IMR-90 (cell line): Measurements from ENCODE around the gene RPTOR. TPM values are rescaled to one million over a fixed set of nuclear protein-coding genes. Genes with fewer than 3 reads are reported as not detected.

Experiments
- ATAC-seq: fragments of 200-7000 bp; cut with Tn5 transposase; 2 replicates; pipeline ENCODE4 v1.9.1; 2020; ENCODE audit warnings: low read depth, mild to moderate bottlenecking, moderate library complexity
- BruUV-seq: library from RNA; stranded (reverse); fragments of 400-500 nt; replicated peaks from 2 replicates; lab custom pipeline; 2021; lab: Mats Ljungman, UMichigan
- CTCF ChIA-PET: fragments of 300-600 bp; formaldehyde crosslinking; extraction: SDS; loops from one replicate; lab custom pipeline; 2021; ENCODE audit warnings: antibody characterized with exemption; lab: Yijun Ruan, JAX
- POLR2A ChIA-PET: fragments of 300-600 bp; sonication (Branson Sonifier 250); formaldehyde crosslinking; loops from one replicate; lab custom pipeline; 2022; ENCODE audit warnings: antibody characterized with exemption; ENCODE audit not compliant: unreplicated experiment; lab: Charles Lee
- DNase-seq: peaks from one replicate; pipeline ENCODE4 v3.0.0; 2013
- H2AFZ ChIP-seq: replicated peaks from 2 replicates; pipeline ENCODE3; 2013; ENCODE audit warnings: low read length, mild to moderate bottlenecking; ENCODE audit not compliant: poor library complexity
- H2AK5ac ChIP-seq: 2 replicates; pipeline ENCODE4 v1.6.1; 2013; ENCODE audit warnings: low read depth, low read length, inconsistent platforms
- H2AK9ac ChIP-seq: replicated peaks from 2 replicates; pipeline ENCODE3; 2013; ENCODE audit warnings: mild to moderate bottlenecking, low read depth, low read length, moderate library complexity; ENCODE audit not compliant: poor library complexity
- H2BK120ac ChIP-seq: 2 replicates; pipeline ENCODE4 v1.6.1; 2013; ENCODE audit warnings: low read depth, low read length, inconsistent platforms
- H2BK15ac ChIP-seq: 3 replicates; pipeline ENCODE4 v1.6.1; 2013; ENCODE audit warnings: low read depth, low read length, inconsistent platforms
- H2BK20ac ChIP-seq: 2 replicates; pipeline ENCODE4 v1.6.1; 2013; ENCODE audit warnings: low read depth, mild to moderate bottlenecking, inconsistent platforms, low read length, moderate library complexity
- H2BK5ac ChIP-seq: 2 replicates; pipeline ENCODE4 v1.6.1; 2013; ENCODE audit warnings: mild to moderate bottlenecking, low read depth, low read length, inconsistent platforms; ENCODE audit not compliant: poor library complexity, severe bottlenecking
- H3K14ac ChIP-seq: replicated peaks from 2 replicates; pipeline ENCODE4 v1.6.1; 2013; ENCODE audit warnings: low read depth, low read length, inconsistent platforms
- H3K18ac ChIP-seq: 2 replicates; pipeline ENCODE4 v1.6.1; 2013; ENCODE audit warnings: low read depth, low read length, control low read depth
- H3K23ac ChIP-seq: 2 replicates; pipeline ENCODE4 v1.6.1; 2013; ENCODE audit warnings: low read depth, low read length, inconsistent platforms
- H3K27ac ChIP-seq: 2 replicates; pipeline ENCODE4 v1.5.1; 2013; ENCODE audit warnings: mild to moderate bottlenecking, control low read depth, low read length; ENCODE audit not compliant: insufficient read depth
- H3K27me3 ChIP-seq: 2 replicates; pipeline ENCODE4 v1.6.1; 2013; ENCODE audit warnings: low read length; ENCODE audit not compliant: control insufficient read depth, insufficient read depth
- H3K36me3 ChIP-seq: 2 replicates; pipeline ENCODE4 v1.6.1; 2013; ENCODE audit warnings: low read length, mixed read lengths; ENCODE audit not compliant: control insufficient read depth, insufficient read depth
- H3K4ac ChIP-seq: 2 replicates; pipeline ENCODE4 v1.6.1; 2013; ENCODE audit warnings: low read depth, low read length, inconsistent platforms
- H3K4me1 ChIP-seq: 2 replicates; pipeline ENCODE4 v1.6.1; 2013; ENCODE audit warnings: low read length, mixed read lengths; ENCODE audit not compliant: control insufficient read depth, insufficient read depth
- H3K4me2 ChIP-seq: 2 replicates; pipeline ENCODE4 v1.6.1; 2013; ENCODE audit warnings: low read depth, mild to moderate bottlenecking, control low read depth, low read length, moderate library complexity
- H3K4me3 ChIP-seq: 2 replicates; pipeline ENCODE4 v1.5.1; 2013; ENCODE audit warnings: low read depth, mild to moderate bottlenecking, control low read depth, low read length, moderate library complexity; ENCODE audit not compliant: insufficient read depth
- H3K56ac ChIP-seq: 2 replicates; pipeline ENCODE4 v1.6.1; 2013; ENCODE audit warnings: low read length, inconsistent platforms; ENCODE audit not compliant: insufficient read depth; ENCODE audit errors: extremely low read depth
- H3K79me1 ChIP-seq, 2 experiments: 2 replicates each; pipeline ENCODE4 v1.6.1; 2013; ENCODE audit warnings: low read length in 2 of 2, inconsistent platforms in 1 of 2, low read depth in 1 of 2
- H3K9ac ChIP-seq: 2 replicates; pipeline ENCODE4 v1.6.1; 2013; ENCODE audit warnings: low read depth, low read length, control low read depth
- H3K9me1 ChIP-seq: 2 replicates; pipeline ENCODE4 v1.6.1; 2013; ENCODE audit warnings: low read length, inconsistent platforms; ENCODE audit not compliant: insufficient read depth
- H3K9me3 ChIP-seq: 2 replicates; pipeline ENCODE4 v1.6.1; 2013; ENCODE audit warnings: low read length; ENCODE audit not compliant: control insufficient read depth, insufficient read depth
- H4K20me1 ChIP-seq: 2 replicates; pipeline ENCODE4 v1.6.1; 2013; ENCODE audit warnings: low read length, inconsistent platforms; ENCODE audit not compliant: insufficient read depth
- H4K5ac ChIP-seq: 2 replicates; pipeline ENCODE4 v1.6.1; 2013; ENCODE audit warnings: mild to moderate bottlenecking, low read depth, low read length, control low read depth
- H4K8ac ChIP-seq, 2 experiments: 2 replicates each; pipeline ENCODE4 v1.6.1; 2013; ENCODE audit warnings: low read depth in 2 of 2, low read length in 2 of 2, control low read depth in 1 of 2, inconsistent platforms in 1 of 2
- H4K91ac ChIP-seq: 2 replicates; pipeline ENCODE4 v1.6.1; 2013; ENCODE audit warnings: low read depth, low read length, inconsistent platforms; ENCODE audit not compliant: insufficient read depth
- CEBPB ChIP-seq: IDR thresholded peaks from 2 replicates; pipeline ENCODE4 v1.6.1; 2012; ENCODE audit warnings: low read depth, low read length, improper control_type of control experiment
- CHD1 ChIP-seq: IDR thresholded peaks from 2 replicates; pipeline ENCODE4 v1.6.1; 2012; ENCODE audit warnings: low read depth, low read length, improper control_type of control experiment
- CTCF ChIP-seq: conservative IDR thresholded peaks from 2 replicates; pipeline ENCODE4 v1.5.1; 2012; ENCODE audit warnings: mild to moderate bottlenecking, low read depth, low read length, improper control_type of control experiment
- ELK1 ChIP-seq: fragments of 150-350 bp; IDR thresholded peaks from 2 replicates; pipeline ENCODE4 v1.6.1; 2016; ENCODE audit warnings: low read depth, mild to moderate bottlenecking, low read length, moderate library complexity, borderline replicate concordance
- MAFK ChIP-seq: IDR thresholded peaks from 2 replicates; pipeline ENCODE4 v1.6.1; 2012; ENCODE audit warnings: low read depth, low read length, improper control_type of control experiment
- MAZ ChIP-seq: IDR thresholded peaks from 2 replicates; pipeline ENCODE4 v1.6.1; 2012; ENCODE audit warnings: low read depth, mild to moderate bottlenecking, low read length, improper control_type of control experiment, moderate library complexity, borderline replicate concordance
- NFE2L2 ChIP-seq: fragments of 150-350 bp; IDR thresholded peaks from 2 replicates; pipeline ENCODE4 v1.6.1; 2016; ENCODE audit warnings: low read depth, mild to moderate bottlenecking, low read length
- RAD21 ChIP-seq: IDR thresholded peaks from 2 replicates; pipeline ENCODE4 v1.6.1; 2012; ENCODE audit warnings: low read length, improper control_type of control experiment
- WGBS, 2 experiments: methylation state at CpG; one replicate each; pipeline versions ENCODE4 v1.1.5 to v1.1.7; 2013; ENCODE audit warnings: missing lambda C conversion rate in 2 of 2; ENCODE audit not compliant: insufficient read length in 1 of 2; ENCODE audit errors: extremely low coverage in 2 of 2; 5-methylcytosine and 5-hydroxymethylcytosine counted together
- dilution Hi-C: fragments of 300-500 bp; cut with HindIII; formaldehyde crosslinking; loops from one replicate; pipeline ENCODE4 v1.14.3; 2018; ENCODE audit warnings: low sequenced_read_pairs; ENCODE audit not compliant: unreplicated experiment
- in situ Hi-C: fragments of 300-500 bp; cut with MboI; formaldehyde crosslinking; loops from 3 replicates; pipeline ENCODE4 v1.14.3; 2019; ENCODE audit warnings: low sequenced_read_pairs, inconsistent platforms, mixed read lengths
- intact Hi-C: fragments of 100-400 bp; cut with micrococcal nuclease; formaldehyde crosslinking; loops from 2 replicates; pipeline ENCODE4 v1.10.0; 2022
- polyA plus RNA-seq, 3 experiments: library from polyadenylated mRNA; depleted of rRNA; stranded (reverse); fragments of >200 nt; gene quantifications; 2 replicates each; pipeline ENCODE4 v1.2.3, GENCODE V29; 2012; ENCODE audit warnings: low replicate concordance in 1 of 3
- total RNA-seq: library from RNA; depleted of rRNA; stranded (reverse); fragments of >200 nt; gene quantifications from 2 replicates; pipeline ENCODE4 v1.2.3, GENCODE V29; 2012

The RPTOR gene
- total and polyA plus RNA-seq, 2 of the 4 experiments (the other 2 are of a cell fraction), result 10.8 to 14.7 TPM

GRCh38 chr17:80951121-80952090 lies 406.8 kb downstream of the RPTOR start (continued):
- no peak for TF ChIP-seq CTCF

GRCh38 chr17:80952291-80952690 lies 407.7 kb downstream of the RPTOR start:
- H4K20me1 ChIP-seq, result no peaks in the 10 kb centered on the region
- H2AFZ ChIP-seq, result no peak overlapping the region
- H2BK15ac ChIP-seq, result no peak overlapping the region
- H4K8ac ChIP-seq, result no peak overlapping the region
- H3K4ac ChIP-seq, result no peak overlapping the region
- H3K4me1 ChIP-seq, result no peaks in the 10 kb centered on the region
- dilution Hi-C loops (no loop called here), intact Hi-C loops (no loop called here), in situ Hi-C loops (no loop called here)
- ChIA-PET POLR2A (no interaction called here), CTCF (no interaction called here)
- H3K23ac ChIP-seq, result no peak overlapping the region
- H2BK20ac ChIP-seq, result no peak overlapping the region
- no peaks in the 10 kb centered on the region for H3K79me1 ChIP-seq
- 81% methylated on average over 11 of the region's 16 CpGs; no CpG with 5 or more reads in 1 of the 2 experiments for WGBS, 2 experiments
- H3K4me2 ChIP-seq, result no peak overlapping the region
- no peak overlapping the region for H3K56ac ChIP-seq
- H2BK120ac ChIP-seq, result no peak overlapping the region
- H4K5ac ChIP-seq, result no peak overlapping the region
- H2AK5ac ChIP-seq, result no peak overlapping the region
- peaks cover 20% of the 10 kb centered on the region for H3K36me3 ChIP-seq
- no peak overlapping the region for H3K4me3 ChIP-seq
- H3K9ac ChIP-seq, result no peak overlapping the region
- no peak overlapping the region for H2BK5ac ChIP-seq
- ATAC-seq (no peak), DNase-seq (no peak)
- BruUV-seq, result no TSS peak
- H3K14ac ChIP-seq, result no peak overlapping the region
- no peak overlapping the region for H3K27ac ChIP-seq
- no peak overlapping the region for H4K91ac ChIP-seq
- H3K27me3 ChIP-seq, result no peaks in the 10 kb centered on the region
- 0 out of 2 replicates have a peak, but pooled peaks cover 3% of the 10 kb centered on the region for H3K9me1 ChIP-seq
- H2AK9ac ChIP-seq, result no peak overlapping the region
- H3K18ac ChIP-seq, result no peak overlapping the region
- H3K9me3 ChIP-seq, result no peaks in the 10 kb centered on the region
- no peak for TF ChIP-seq CEBPB
- no peak for TF ChIP-seq NFE2L2
- TF ChIP-seq MAFK, result no peak
- TF ChIP-seq RAD21, result no peak
- no peak for TF ChIP-seq CTCF
- no peak for TF ChIP-seq ELK1
- no peak for TF ChIP-seq MAZ
- TF ChIP-seq CHD1, result no peak
